GM23338 (cell line): ENCODE data around the gene GNAT1. TPM values are rescaled to one million over a fixed set of nuclear protein-coding genes. Genes with fewer than 3 reads are reported as not detected.
A peak's percentile ranks its signal among the peaks of the same experiment; 100 is the strongest.

ENCODE experiments used
- ATAC-seq: fragments of 200-7000 bp; cut with Tn5 transposase; 3 replicates; pipeline ENCODE4 v1.9.1; 2020
- DNase-seq: peaks from one replicate; pipeline ENCODE4 v3.0.0-alpha.2; 2015; ENCODE audit warnings: low spot score
- H2AFZ ChIP-seq: fragments of 200-600 bp; sonication (generic); 2 replicates; pipeline ENCODE4 v1.8.0; 2016; ENCODE audit warnings: antibody characterized with exemption, mild to moderate bottlenecking, moderate library complexity
- H3F3A ChIP-seq: fragments of 200-600 bp; sonication (generic); replicated peaks from 2 replicates; pipeline ENCODE4 v1.8.0; 2017; ENCODE audit warnings: antibody characterized with exemption, mixed run types, low read depth
- H3K27ac ChIP-seq: fragments of 200-600 bp; sonication (generic); 2 replicates; pipeline ENCODE4 v1.6.1; 2016; ENCODE audit warnings: low read depth
- H3K27me3 ChIP-seq: fragments of 200-600 bp; sonication (generic); 2 replicates; pipeline ENCODE4 v1.8.0; 2016; ENCODE audit warnings: mild to moderate bottlenecking, mixed run types, moderate library complexity; ENCODE audit not compliant: insufficient read depth
- H3K36me3 ChIP-seq: fragments of 200-600 bp; sonication (generic); 2 replicates; pipeline ENCODE4 v1.8.0; 2016; ENCODE audit warnings: mild to moderate bottlenecking; ENCODE audit not compliant: insufficient read depth
- H3K4me1 ChIP-seq: fragments of 200-600 bp; sonication (generic); 2 replicates; pipeline ENCODE4 v1.8.0; 2016; ENCODE audit warnings: mild to moderate bottlenecking, moderate library complexity; ENCODE audit not compliant: insufficient read depth
- H3K4me2 ChIP-seq: fragments of 200-600 bp; sonication (generic); 2 replicates; pipeline ENCODE4 v1.7.1; 2017; ENCODE audit warnings: mixed run types
- H3K4me3 ChIP-seq: fragments of 200-600 bp; sonication (generic); 2 replicates; pipeline ENCODE4 v1.6.1; 2016; ENCODE audit warnings: mixed run types
- H3K79me2 ChIP-seq: fragments of 200-600 bp; sonication (generic); replicated peaks from 2 replicates; pipeline ENCODE4 v1.8.0; 2017; ENCODE audit warnings: mild to moderate bottlenecking; ENCODE audit not compliant: insufficient read depth
- H3K9me2 ChIP-seq: fragments of 200-600 bp; sonication (generic); 2 replicates; pipeline ENCODE4 v1.8.0; 2017; ENCODE audit not compliant: insufficient read depth
- H4K20me1 ChIP-seq: fragments of 200-600 bp; sonication (generic); replicated peaks from 2 replicates; pipeline ENCODE4 v1.8.0; 2017; ENCODE audit warnings: mild to moderate bottlenecking; ENCODE audit not compliant: insufficient read depth
- H3K27ac Mint-ChIP-seq: 2 replicates; pipeline ENCODE4 v1.8.0; 2020; ENCODE audit warnings: inconsistent platforms, mild to moderate bottlenecking, moderate library complexity, mixed read lengths
- H3K27me3 Mint-ChIP-seq: 3 replicates; pipeline ENCODE4 v1.8.0; 2022; ENCODE audit warnings: low read depth, mild to moderate bottlenecking, moderate library complexity, mixed read lengths, inconsistent platforms; ENCODE audit not compliant: insufficient read depth, poor library complexity
- H3K36me3 Mint-ChIP-seq: 3 replicates; pipeline ENCODE4 v1.8.0; 2021; ENCODE audit warnings: low read depth, mild to moderate bottlenecking, inconsistent platforms, moderate library complexity, mixed read lengths
- H3K4me1 Mint-ChIP-seq: 3 replicates; pipeline ENCODE4 v1.8.0; 2020; ENCODE audit warnings: mild to moderate bottlenecking, inconsistent platforms, mixed read lengths
- H3K4me3 Mint-ChIP-seq: 3 replicates; pipeline ENCODE4 v1.8.0; 2021; ENCODE audit warnings: moderate library complexity, mild to moderate bottlenecking, inconsistent platforms, mixed read lengths
- H3K9me3 Mint-ChIP-seq: 3 replicates; pipeline ENCODE4 v1.8.0; 2020; ENCODE audit warnings: moderate library complexity, mild to moderate bottlenecking, inconsistent platforms, mixed read lengths
- CREB1 ChIP-seq: fragments of 250-450 bp; sonication (Bioruptor Pico); IDR thresholded peaks from 2 replicates; pipeline ENCODE4 v1.5.0; 2020; ENCODE audit warnings: low read depth, mild to moderate bottlenecking, moderate library complexity
- NANOG ChIP-seq: IDR thresholded peaks from 2 replicates; pipeline ENCODE4 v1.6.1; 2016; ENCODE audit warnings: antibody characterized with exemption, borderline replicate concordance
- polyA plus RNA-seq: library from polyadenylated mRNA; unstranded; fragments of >200 nt; fragmentation: Nextera tagmentation; extraction: Ambion mirVana; gene quantifications from 2 replicates; pipeline ENCODE4 v1.2.1, GENCODE V29; 2016
- total RNA-seq: library from RNA; depleted of rRNA; stranded (reverse); fragments of >200 nt; shearing (Covaris generic); gene quantifications from 2 replicates; pipeline ENCODE4 v1.2.3, GENCODE V29; 2014
- TF ChIP-seq, protein P1 (sequence below): IDR thresholded peaks from 2 replicates; pipeline ENCODE4 v1.6.1; 2016; ENCODE audit warnings: antibody characterized with exemption
- TF ChIP-seq, protein P2 (sequence below): fragments of 250-450 bp; sonication (Bioruptor Pico); IDR thresholded peaks from 2 replicates; pipeline ENCODE4 v1.5.0; 2020; ENCODE audit warnings: mild to moderate bottlenecking, moderate library complexity
- TF ChIP-seq, protein P3 (sequence below), 2 experiments: fragments of 200-600 bp in 1 of 2; sonication (generic) in 1 of 2; conservative IDR thresholded peaks; 2 replicates each; pipeline versions ENCODE4 v1.5.1 to v1.6.1; 2016 to 2017; ENCODE audit warnings: antibody characterized with exemption in 2 of 2, low read depth in 2 of 2, mild to moderate bottlenecking in 2 of 2, moderate library complexity in 1 of 2

GNAT1 gene
- total and polyA plus RNA-seq, 2 experiments from 2014 or later: not detected

DNA sequence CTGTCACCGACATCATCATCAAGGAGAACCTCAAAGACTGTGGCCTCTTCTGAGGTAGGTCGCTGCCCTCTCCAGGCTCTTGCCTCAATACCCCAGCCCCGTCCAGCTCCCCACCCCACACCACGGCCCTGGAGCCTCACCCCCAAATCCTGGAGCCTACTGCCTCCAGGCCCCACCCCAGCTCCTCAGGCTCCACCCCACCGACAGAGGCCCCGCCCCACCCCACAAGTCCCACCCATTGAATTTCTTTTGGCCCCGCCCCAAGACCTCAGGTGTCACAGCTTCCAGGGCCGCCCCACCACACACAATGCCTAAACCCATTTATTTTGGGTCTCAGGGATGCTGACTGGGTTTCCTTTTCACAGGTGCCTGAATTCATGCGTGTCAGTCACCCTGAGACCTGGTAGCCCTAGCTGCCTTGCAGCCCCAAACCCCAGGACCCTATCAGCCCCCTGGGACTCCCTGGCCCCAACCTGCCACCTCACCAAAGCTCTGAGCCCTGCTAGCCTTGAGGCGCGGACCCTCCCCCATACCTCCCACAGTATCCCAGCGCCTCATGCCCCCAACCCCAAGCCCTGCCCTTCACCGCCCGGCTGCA is 3.6 kb downstream of the GNAT1 start:
- Mint-ChIP-seq H3K27me3 (peaks cover 15% of the 10 kb centered on the region), H3K27ac (no peak overlapping the region), H3K4me3 (0 out of 3 replicates have a peak overlapping the region, but pooled peaks have one; percentile 16), H3K36me3 (no peaks in the 10 kb centered on the region), H3K4me1 (peaks cover 6% of the 10 kb centered on the region), H3K9me3 (no peaks in the 10 kb centered on the region)
- H3K4me1 ChIP-seq: peaks cover 8% of the 10 kb centered on the region; the same call in 1 of the 2 replicates
- H3K79me2 ChIP-seq: no peaks in the 10 kb centered on the region
- H3K27ac ChIP-seq: no peak overlapping the region
- ATAC-seq: peak; percentile 57
- H3K9me2 ChIP-seq: no peaks in the 10 kb centered on the region
- no peaks in the 10 kb centered on the region for H4K20me1 ChIP-seq
- H3K4me2 ChIP-seq: peak overlapping the region; percentile 71; the same call in 1 of the 2 replicates
- TF ChIP-seq CREB1 (CRISPR knock-in tag): 0 out of 2 replicates have a peak, but pooled peaks have one; percentile 36
- TF ChIP-seq, protein P1, sequence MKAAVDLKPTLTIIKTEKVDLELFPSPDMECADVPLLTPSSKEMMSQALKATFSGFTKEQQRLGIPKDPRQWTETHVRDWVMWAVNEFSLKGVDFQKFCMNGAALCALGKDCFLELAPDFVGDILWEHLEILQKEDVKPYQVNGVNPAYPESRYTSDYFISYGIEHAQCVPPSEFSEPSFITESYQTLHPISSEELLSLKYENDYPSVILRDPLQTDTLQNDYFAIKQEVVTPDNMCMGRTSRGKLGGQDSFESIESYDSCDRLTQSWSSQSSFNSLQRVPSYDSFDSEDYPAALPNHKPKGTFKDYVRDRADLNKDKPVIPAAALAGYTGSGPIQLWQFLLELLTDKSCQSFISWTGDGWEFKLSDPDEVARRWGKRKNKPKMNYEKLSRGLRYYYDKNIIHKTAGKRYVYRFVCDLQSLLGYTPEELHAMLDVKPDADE: no peak
- H2AFZ ChIP-seq: peak overlapping the region; percentile 72; the same call in 1 of the 2 replicates
- H3K36me3 ChIP-seq: no peaks in the 10 kb centered on the region
- DNase-seq: peak; percentile 83
- H3K4me3 ChIP-seq: peak overlapping the region; percentile 44; the same call in 1 of the 2 replicates
- H3K27me3 ChIP-seq: peaks cover 12% of the 10 kb centered on the region; the same call in 1 of the 2 replicates
- H3F3A ChIP-seq: no peaks in the 10 kb centered on the region

- H3K9me3 Mint-ChIP-seq: no peaks in the 10 kb centered on the region
- ATAC-seq (no peak), DNase-seq (no peak)
- H2AFZ ChIP-seq: no peak overlapping the region; the same call in 1 of the 2 replicates
- peaks cover 6% of the 10 kb centered on the region for H3K4me1 Mint-ChIP-seq
- no peak overlapping the region for H3K27ac ChIP-seq
- peaks cover 15% of the 10 kb centered on the region for H3K27me3 Mint-ChIP-seq
- TF ChIP-seq, protein P2, sequence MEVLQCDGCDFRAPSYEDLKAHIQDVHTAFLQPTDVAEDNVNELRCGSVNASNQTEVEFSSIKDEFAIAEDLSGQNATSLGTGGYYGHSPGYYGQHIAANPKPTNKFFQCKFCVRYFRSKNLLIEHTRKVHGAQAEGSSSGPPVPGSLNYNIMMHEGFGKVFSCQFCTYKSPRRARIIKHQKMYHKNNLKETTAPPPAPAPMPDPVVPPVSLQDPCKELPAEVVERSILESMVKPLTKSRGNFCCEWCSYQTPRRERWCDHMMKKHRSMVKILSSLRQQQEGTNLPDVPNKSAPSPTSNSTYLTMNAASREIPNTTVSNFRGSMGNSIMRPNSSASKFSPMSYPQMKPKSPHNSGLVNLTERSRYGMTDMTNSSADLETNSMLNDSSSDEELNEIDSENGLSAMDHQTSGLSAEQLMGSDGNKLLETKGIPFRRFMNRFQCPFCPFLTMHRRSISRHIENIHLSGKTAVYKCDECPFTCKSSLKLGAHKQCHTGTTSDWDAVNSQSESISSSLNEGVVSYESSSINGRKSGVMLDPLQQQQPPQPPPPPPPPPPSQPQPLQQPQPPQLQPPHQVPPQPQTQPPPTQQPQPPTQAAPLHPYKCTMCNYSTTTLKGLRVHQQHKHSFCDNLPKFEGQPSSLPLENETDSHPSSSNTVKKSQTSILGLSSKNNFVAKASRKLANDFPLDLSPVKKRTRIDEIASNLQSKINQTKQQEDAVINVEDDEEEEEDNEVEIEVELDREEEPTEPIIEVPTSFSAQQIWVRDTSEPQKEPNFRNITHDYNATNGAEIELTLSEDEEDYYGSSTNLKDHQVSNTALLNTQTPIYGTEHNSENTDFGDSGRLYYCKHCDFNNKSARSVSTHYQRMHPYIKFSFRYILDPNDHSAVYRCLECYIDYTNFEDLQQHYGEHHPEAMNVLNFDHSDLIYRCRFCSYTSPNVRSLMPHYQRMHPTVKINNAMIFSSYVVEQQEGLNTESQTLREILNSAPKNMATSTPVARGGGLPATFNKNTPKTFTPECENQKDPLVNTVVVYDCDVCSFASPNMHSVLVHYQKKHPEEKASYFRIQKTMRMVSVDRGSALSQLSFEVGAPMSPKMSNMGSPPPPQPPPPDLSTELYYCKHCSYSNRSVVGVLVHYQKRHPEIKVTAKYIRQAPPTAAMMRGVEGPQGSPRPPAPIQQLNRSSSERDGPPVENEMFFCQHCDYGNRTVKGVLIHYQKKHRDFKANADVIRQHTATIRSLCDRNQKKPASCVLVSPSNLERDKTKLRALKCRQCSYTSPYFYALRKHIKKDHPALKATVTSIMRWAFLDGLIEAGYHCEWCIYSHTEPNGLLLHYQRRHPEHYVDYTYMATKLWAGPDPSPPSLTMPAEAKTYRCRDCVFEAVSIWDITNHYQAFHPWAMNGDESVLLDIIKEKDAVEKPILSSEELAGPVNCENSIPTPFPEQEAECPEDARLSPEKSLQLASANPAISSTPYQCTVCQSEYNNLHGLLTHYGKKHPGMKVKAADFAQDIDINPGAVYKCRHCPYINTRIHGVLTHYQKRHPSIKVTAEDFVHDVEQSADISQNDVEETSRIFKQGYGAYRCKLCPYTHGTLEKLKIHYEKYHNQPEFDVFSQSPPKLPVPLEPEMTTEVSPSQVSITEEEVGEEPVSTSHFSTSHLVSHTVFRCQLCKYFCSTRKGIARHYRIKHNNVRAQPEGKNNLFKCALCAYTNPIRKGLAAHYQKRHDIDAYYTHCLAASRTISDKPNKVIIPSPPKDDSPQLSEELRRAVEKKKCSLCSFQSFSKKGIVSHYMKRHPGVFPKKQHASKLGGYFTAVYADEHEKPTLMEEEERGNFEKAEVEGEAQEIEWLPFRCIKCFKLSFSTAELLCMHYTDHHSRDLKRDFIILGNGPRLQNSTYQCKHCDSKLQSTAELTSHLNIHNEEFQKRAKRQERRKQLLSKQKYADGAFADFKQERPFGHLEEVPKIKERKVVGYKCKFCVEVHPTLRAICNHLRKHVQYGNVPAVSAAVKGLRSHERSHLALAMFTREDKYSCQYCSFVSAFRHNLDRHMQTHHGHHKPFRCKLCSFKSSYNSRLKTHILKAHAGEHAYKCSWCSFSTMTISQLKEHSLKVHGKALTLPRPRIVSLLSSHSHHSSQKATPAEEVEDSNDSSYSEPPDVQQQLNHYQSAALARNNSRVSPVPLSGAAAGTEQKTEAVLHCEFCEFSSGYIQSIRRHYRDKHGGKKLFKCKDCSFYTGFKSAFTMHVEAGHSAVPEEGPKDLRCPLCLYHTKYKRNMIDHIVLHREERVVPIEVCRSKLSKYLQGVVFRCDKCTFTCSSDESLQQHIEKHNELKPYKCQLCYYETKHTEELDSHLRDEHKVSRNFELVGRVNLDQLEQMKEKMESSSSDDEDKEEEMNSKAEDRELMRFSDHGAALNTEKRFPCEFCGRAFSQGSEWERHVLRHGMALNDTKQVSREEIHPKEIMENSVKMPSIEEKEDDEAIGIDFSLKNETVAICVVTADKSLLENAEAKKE (CRISPR knock-in tag): no peak
- TF ChIP-seq, protein P3, sequence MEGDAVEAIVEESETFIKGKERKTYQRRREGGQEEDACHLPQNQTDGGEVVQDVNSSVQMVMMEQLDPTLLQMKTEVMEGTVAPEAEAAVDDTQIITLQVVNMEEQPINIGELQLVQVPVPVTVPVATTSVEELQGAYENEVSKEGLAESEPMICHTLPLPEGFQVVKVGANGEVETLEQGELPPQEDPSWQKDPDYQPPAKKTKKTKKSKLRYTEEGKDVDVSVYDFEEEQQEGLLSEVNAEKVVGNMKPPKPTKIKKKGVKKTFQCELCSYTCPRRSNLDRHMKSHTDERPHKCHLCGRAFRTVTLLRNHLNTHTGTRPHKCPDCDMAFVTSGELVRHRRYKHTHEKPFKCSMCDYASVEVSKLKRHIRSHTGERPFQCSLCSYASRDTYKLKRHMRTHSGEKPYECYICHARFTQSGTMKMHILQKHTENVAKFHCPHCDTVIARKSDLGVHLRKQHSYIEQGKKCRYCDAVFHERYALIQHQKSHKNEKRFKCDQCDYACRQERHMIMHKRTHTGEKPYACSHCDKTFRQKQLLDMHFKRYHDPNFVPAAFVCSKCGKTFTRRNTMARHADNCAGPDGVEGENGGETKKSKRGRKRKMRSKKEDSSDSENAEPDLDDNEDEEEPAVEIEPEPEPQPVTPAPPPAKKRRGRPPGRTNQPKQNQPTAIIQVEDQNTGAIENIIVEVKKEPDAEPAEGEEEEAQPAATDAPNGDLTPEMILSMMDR (conservative IDR thresholded peaks at IDR 0.05; ENCODE audit: low read depth in 2 of 2): no peak
- TF ChIP-seq NANOG: no peak
- H3K4me3 Mint-ChIP-seq: no peak overlapping the region
- no peaks in the 10 kb centered on the region for H3K79me2 ChIP-seq
- H3K4me1 ChIP-seq: peaks cover 8% of the 10 kb centered on the region; the same call in 1 of the 2 replicates
- no peaks in the 10 kb centered on the region for H3K36me3 ChIP-seq
- H3K4me2 ChIP-seq: peak overlapping the region; percentile 71; the same call in 1 of the 2 replicates
- no peak overlapping the region for H3K4me3 ChIP-seq
- H3F3A ChIP-seq: no peaks in the 10 kb centered on the region
- H3K27me3 ChIP-seq: peaks cover 12% of the 10 kb centered on the region; the same call in 1 of the 2 replicates
- H3K27ac Mint-ChIP-seq: no peak overlapping the region
- no peaks in the 10 kb centered on the region for H3K9me2 ChIP-seq
- no peaks in the 10 kb centered on the region for H4K20me1 ChIP-seq
- no peaks in the 10 kb centered on the region for H3K36me3 Mint-ChIP-seq
Observed at GRCh38 chr3:50195501-50196252, 4.3 kb downstream of the GNAT1 start.
